Caco-2 (cell line): ENCODE measurements around the gene APP. TPM values are rescaled to one million over a fixed set of nuclear protein-coding genes. Genes with fewer than 3 reads are reported as not detected.
A peak's percentile ranks its signal among the peaks of the same experiment; 100 is the strongest.
"Not testable (repeated sequence)": the region's sequence is repeated elsewhere in the genome, so short reads cannot be mapped to it uniquely, and the experiment has no call there.

Experiments used
- BruUV-seq: library from RNA; stranded (reverse); fragments of 400-500 nt; replicated peaks from 2 replicates; lab custom pipeline; 2021; lab: Mats Ljungman, UMichigan
- CTCF ChIA-PET: fragments of 300-600 bp; sonication (Branson Sonifier 250); formaldehyde crosslinking; loops from one replicate; lab custom pipeline; 2022; ENCODE audit warnings: antibody characterized with exemption; lab: Charles Lee
- POLR2A ChIA-PET: fragments of 300-600 bp; sonication (Branson Sonifier 250); formaldehyde crosslinking; loops from one replicate; lab custom pipeline; 2022; ENCODE audit warnings: antibody characterized with exemption; lab: Charles Lee
- DNase-seq, 2 experiments: peaks; one replicate each; pipeline versions ENCODE4 v3.0.0 to v3.0.0-alpha.2; 2020 to 2022
- H3K27me3 ChIP-seq: replicated peaks from 2 replicates; pipeline ENCODE4 v1.6.0; 2011; ENCODE audit warnings: low read length; ENCODE audit not compliant: control insufficient read depth, insufficient read depth
- H3K36me3 ChIP-seq: 2 replicates; pipeline ENCODE4 v1.5.1; 2011; ENCODE audit warnings: low read length; ENCODE audit not compliant: control insufficient read depth, insufficient read depth
- H3K4me1 ChIP-seq: fragments of 250-450 bp; sonication (Bioruptor Pico); 2 replicates; pipeline ENCODE4 v1.5.1; 2020; ENCODE audit warnings: mild to moderate bottlenecking
- H3K4me3 ChIP-seq: 2 replicates; pipeline ENCODE4 v1.5.1; 2011; ENCODE audit warnings: low read depth, mild to moderate bottlenecking, control low read depth, low read length
- H3K9me3 ChIP-seq: fragments of 250-450 bp; sonication (Bioruptor Pico); 2 replicates; pipeline ENCODE4 v1.5.1; 2020; ENCODE audit warnings: mild to moderate bottlenecking, moderate library complexity
- H3K27ac Mint-ChIP-seq: one replicate; pipeline ENCODE4 v1.8.0; 2022; ENCODE audit warnings: mixed read lengths; ENCODE audit not compliant: unreplicated experiment
- H3K27me3 Mint-ChIP-seq: one replicate; pipeline ENCODE4 v1.8.0; 2022; ENCODE audit warnings: mixed read lengths; ENCODE audit not compliant: insufficient read depth, unreplicated experiment
- H3K36me3 Mint-ChIP-seq: one replicate; pipeline ENCODE4 v1.8.0; 2022; ENCODE audit warnings: mild to moderate bottlenecking, mixed read lengths; ENCODE audit not compliant: insufficient read depth, unreplicated experiment
- H3K4me1 Mint-ChIP-seq: one replicate; pipeline ENCODE4 v1.8.0; 2022; ENCODE audit warnings: low read depth, mixed read lengths; ENCODE audit not compliant: unreplicated experiment
- H3K4me3 Mint-ChIP-seq: one replicate; pipeline ENCODE4 v1.8.0; 2022; ENCODE audit warnings: mild to moderate bottlenecking, moderate library complexity, mixed read lengths; ENCODE audit not compliant: unreplicated experiment
- H3K9me3 Mint-ChIP-seq: one replicate; pipeline ENCODE4 v1.8.0; 2022; ENCODE audit warnings: mixed read lengths; ENCODE audit not compliant: unreplicated experiment
- intact Hi-C: fragments of 100-400 bp; cut with micrococcal nuclease; formaldehyde crosslinking; loops from one replicate; pipeline ENCODE4 v1.10.0; 2022; ENCODE audit not compliant: unreplicated experiment
- total RNA-seq: library from RNA; stranded (reverse); gene quantifications from 2 replicates; pipeline ENCODE4 v1.2.3, GENCODE V29; 2022
- TF ChIP-seq, protein P1 (sequence below), 2 experiments: fragments of 200-600 bp in 1 of 2; IDR thresholded peaks; 1 replicate in 1 of 2; 2 replicates in 1 of 2; pipeline versions ENCODE4 v1.5.1 to v1.8.0; 2011 to 2022; ENCODE audit warnings: antibody characterized with exemption in 1 of 2, control low read depth in 1 of 2, inconsistent platforms in 1 of 2, low read depth in 1 of 2, low read length in 1 of 2, mild to moderate bottlenecking in 1 of 2, moderate library complexity in 1 of 2; ENCODE audit not compliant: insufficient read depth in 1 of 2, severe bottlenecking in 1 of 2, unreplicated experiment in 1 of 2

Gene APP
- total RNA-seq, 1 experiment from 2014 or later: 331 TPM

DNA sequence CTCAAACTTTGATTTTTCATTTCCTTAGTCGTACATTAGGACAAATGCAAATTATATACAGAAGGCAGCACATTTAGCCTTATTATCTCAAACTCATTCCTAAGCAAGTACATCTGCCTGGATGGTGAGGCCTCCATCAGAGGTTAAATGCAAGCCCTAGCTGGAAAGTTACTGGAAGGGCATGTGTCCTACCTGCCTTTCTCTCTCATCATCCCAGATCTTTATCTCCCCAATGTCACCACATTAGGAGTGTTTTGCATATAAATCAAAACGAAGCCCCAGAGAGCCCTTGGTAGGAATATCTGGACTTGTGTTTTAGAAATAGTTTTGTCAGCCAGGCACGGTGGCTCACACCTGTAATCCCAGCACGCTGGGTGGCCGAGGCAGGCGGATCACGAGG is 35.0 kb downstream of the APP start:
- intact Hi-C loops: no loop called here
- no peak overlapping the region for H3K4me3 Mint-ChIP-seq
- H3K27ac Mint-ChIP-seq: peak overlapping the region; percentile 71
- Histone ChIP-seq H3K36me3 (no peaks in the 10 kb centered on the region), H3K9me3 (no peaks in the 10 kb centered on the region), H3K4me1 (no peaks in the 10 kb centered on the region), H3K27me3 (no peaks in the 10 kb centered on the region), H3K4me3 (no peak overlapping the region)
- no peaks in the 10 kb centered on the region for H3K9me3 Mint-ChIP-seq
- DNase-seq: no peak
- ChIA-PET POLR2A (no interaction called here), CTCF (no interaction called here)
- H3K36me3 Mint-ChIP-seq: peaks cover 13% of the 10 kb centered on the region
- no TSS peak for BruUV-seq
- no peaks in the 10 kb centered on the region for H3K27me3 Mint-ChIP-seq
- peaks cover 7% of the 10 kb centered on the region for H3K4me1 Mint-ChIP-seq
- TF ChIP-seq, protein P1, sequence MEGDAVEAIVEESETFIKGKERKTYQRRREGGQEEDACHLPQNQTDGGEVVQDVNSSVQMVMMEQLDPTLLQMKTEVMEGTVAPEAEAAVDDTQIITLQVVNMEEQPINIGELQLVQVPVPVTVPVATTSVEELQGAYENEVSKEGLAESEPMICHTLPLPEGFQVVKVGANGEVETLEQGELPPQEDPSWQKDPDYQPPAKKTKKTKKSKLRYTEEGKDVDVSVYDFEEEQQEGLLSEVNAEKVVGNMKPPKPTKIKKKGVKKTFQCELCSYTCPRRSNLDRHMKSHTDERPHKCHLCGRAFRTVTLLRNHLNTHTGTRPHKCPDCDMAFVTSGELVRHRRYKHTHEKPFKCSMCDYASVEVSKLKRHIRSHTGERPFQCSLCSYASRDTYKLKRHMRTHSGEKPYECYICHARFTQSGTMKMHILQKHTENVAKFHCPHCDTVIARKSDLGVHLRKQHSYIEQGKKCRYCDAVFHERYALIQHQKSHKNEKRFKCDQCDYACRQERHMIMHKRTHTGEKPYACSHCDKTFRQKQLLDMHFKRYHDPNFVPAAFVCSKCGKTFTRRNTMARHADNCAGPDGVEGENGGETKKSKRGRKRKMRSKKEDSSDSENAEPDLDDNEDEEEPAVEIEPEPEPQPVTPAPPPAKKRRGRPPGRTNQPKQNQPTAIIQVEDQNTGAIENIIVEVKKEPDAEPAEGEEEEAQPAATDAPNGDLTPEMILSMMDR (IDR thresholded peaks at IDR 0.05; ENCODE audit: insufficient read depth in 1 of 2, low read depth in 1 of 2, low read length in 1 of 2, severe bottlenecking in 1 of 2, unreplicated experiment in 1 of 2): no peak

- no TSS peak for BruUV-seq
- no peak overlapping the region for H3K27ac Mint-ChIP-seq
- H3K36me3 Mint-ChIP-seq: peaks cover 7% of the 10 kb centered on the region
- intact Hi-C loops: no loop called here
- no peak overlapping the region for H3K4me3 Mint-ChIP-seq
- H3K9me3 Mint-ChIP-seq: no peaks in the 10 kb centered on the region
- peaks cover 11% of the 10 kb centered on the region for H3K4me1 ChIP-seq
- no peak overlapping the region for H3K4me3 ChIP-seq
- ChIA-PET POLR2A (no interaction called here), CTCF (no interaction called here)
- no peaks in the 10 kb centered on the region for H3K9me3 ChIP-seq
- H3K36me3 ChIP-seq: no peaks in the 10 kb centered on the region
- no peak for DNase-seq
- H3K4me1 Mint-ChIP-seq: no peaks in the 10 kb centered on the region
- no peaks in the 10 kb centered on the region for H3K27me3 Mint-ChIP-seq
- no peaks in the 10 kb centered on the region for H3K27me3 ChIP-seq
- TF ChIP-seq, protein P1 (IDR thresholded peaks at IDR 0.05; ENCODE audit: insufficient read depth in 1 of 2, low read depth in 1 of 2, low read length in 1 of 2, severe bottlenecking in 1 of 2, unreplicated experiment in 1 of 2): no peak
Measured at GRCh38 chr21:26131554-26131953, 39.0 kb downstream of the APP start.

DNA sequence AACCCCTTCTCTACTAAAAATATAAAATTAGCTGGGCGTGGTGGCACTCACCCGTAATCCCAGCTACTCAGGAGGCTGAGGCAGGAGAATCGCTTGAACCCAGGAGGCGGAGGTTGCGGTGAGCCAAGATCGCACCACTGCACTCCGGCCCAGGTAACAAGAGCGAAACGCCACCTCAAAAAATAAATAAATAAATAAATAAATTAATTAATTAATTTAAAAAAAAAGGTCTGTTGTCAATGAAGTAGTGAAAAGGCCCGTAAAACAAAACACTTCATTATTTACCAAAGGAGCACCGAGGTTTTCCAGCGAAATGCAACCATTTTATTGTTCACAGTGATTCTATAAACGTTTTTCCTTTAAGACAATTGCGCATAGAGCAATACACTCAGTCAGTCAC is 39.5 kb downstream of the APP start:
- H3K4me3 ChIP-seq, H3K9me3 ChIP-seq, H3K27me3 ChIP-seq, DNase-seq, POLR2A ChIA-PET, CTCF ChIA-PET, H3K9me3 Mint-ChIP-seq, H3K4me3 Mint-ChIP-seq, H3K27ac Mint-ChIP-seq, intact Hi-C loops, BruUV-seq, H3K36me3 Mint-ChIP-seq, H3K36me3 ChIP-seq, H3K4me1 Mint-ChIP-seq, H3K27me3 Mint-ChIP-seq: not testable (repeated sequence)
- peaks cover 16% of the 10 kb centered on the region for H3K4me1 ChIP-seq
